OCI-LY1 (cell line): Measurements from ENCODE around the gene GALNT9.

Experiments
- H2AFZ ChIP-seq: fragments of 200-600 bp; sonication (generic), shearing (Covaris generic); 2 replicates; pipeline ENCODE4 v1.6.0; 2014; ENCODE audit warnings: antibody characterized with exemption, mild to moderate bottlenecking, low read length
- H3F3A ChIP-seq: fragments of 200-600 bp; sonication (generic), shearing (Covaris generic); 2 replicates; pipeline ENCODE4 v1.6.0; 2014; ENCODE audit warnings: mild to moderate bottlenecking, antibody characterized with exemption, low read length, moderate library complexity; ENCODE audit not compliant: insufficient read depth
- H3K27ac ChIP-seq: fragments of 200-600 bp; sonication (generic); 2 replicates; pipeline ENCODE4 v1.5.1; 2014; ENCODE audit warnings: low read length, mixed run types, mild to moderate bottlenecking, low read depth; ENCODE audit not compliant: poor library complexity, severe bottlenecking
- H3K27me3 ChIP-seq: fragments of 200-600 bp; sonication (generic); 2 replicates; pipeline ENCODE4 v1.6.0; 2014; ENCODE audit warnings: antibody characterized with exemption, mild to moderate bottlenecking, low read length, moderate library complexity; ENCODE audit not compliant: insufficient read depth
- H3K36me3 ChIP-seq: fragments of 200-600 bp; sonication (generic); 2 replicates; pipeline ENCODE4 v1.6.1; 2014; ENCODE audit warnings: mild to moderate bottlenecking, antibody characterized with exemption, low read length, moderate library complexity, mixed read lengths; ENCODE audit not compliant: insufficient read depth
- H3K4me1 ChIP-seq: fragments of 200-600 bp; sonication (generic); 2 replicates; pipeline ENCODE4 v1.5.1; 2014; ENCODE audit warnings: mild to moderate bottlenecking, low read length, moderate library complexity; ENCODE audit not compliant: insufficient read depth, severe bottlenecking
- H3K4me2 ChIP-seq: fragments of 200-600 bp; sonication (generic), shearing (Covaris generic); 2 replicates; pipeline ENCODE4 v1.6.1; 2014; ENCODE audit warnings: low read length
- H3K4me3 ChIP-seq: fragments of 200-600 bp; sonication (generic); 2 replicates; pipeline ENCODE4 v1.5.1; 2014; ENCODE audit warnings: low read length, low read depth, mild to moderate bottlenecking, mixed read lengths; ENCODE audit not compliant: poor library complexity, severe bottlenecking
- H3K79me2 ChIP-seq: fragments of 200-600 bp; shearing (Covaris generic); 2 replicates; pipeline ENCODE4 v1.6.1; 2016; ENCODE audit warnings: mixed run types, low read length, mixed read lengths; ENCODE audit not compliant: insufficient read depth
- H3K9ac ChIP-seq: fragments of 200-600 bp; sonication (generic), shearing (Covaris generic); 2 replicates; pipeline ENCODE4 v1.6.1; 2014; ENCODE audit warnings: mild to moderate bottlenecking, low read length, mixed read lengths
- H3K9me2 ChIP-seq: fragments of 200-600 bp; sonication (generic), shearing (Covaris generic); 2 replicates; pipeline ENCODE4 v1.6.1; 2014; ENCODE audit warnings: low read depth, mild to moderate bottlenecking, low read length, mixed read lengths
- H3K9me3 ChIP-seq: fragments of 200-600 bp; shearing (Covaris generic); 2 replicates; pipeline ENCODE4 v1.6.1; 2014; ENCODE audit warnings: low read length, mixed read lengths
- H4K20me1 ChIP-seq: fragments of 200-600 bp; sonication (generic), shearing (Covaris generic); 2 replicates; pipeline ENCODE4 v1.6.0; 2016; ENCODE audit warnings: mild to moderate bottlenecking, low read length; ENCODE audit not compliant: insufficient read depth
- CTCF ChIP-seq: fragments of 200-600 bp; sonication (generic), shearing (Covaris generic); IDR thresholded peaks from 2 replicates; pipeline ENCODE4 v1.5.1; 2017; ENCODE audit warnings: mild to moderate bottlenecking, antibody characterized with exemption, low read length, moderate library complexity, mixed read lengths
- EZH2 ChIP-seq: fragments of 200-600 bp; sonication (generic), shearing (Covaris generic); IDR thresholded peaks from 2 replicates; pipeline ENCODE4 v1.8.0; 2017; ENCODE audit warnings: borderline replicate concordance, mixed run types, mild to moderate bottlenecking, antibody characterized with exemption, low read length, moderate library complexity, mixed read lengths

The GALNT9 gene

GRCh38 chr12:132199101-132199500 is 130.3 kb downstream of the GALNT9 start:
- TF ChIP-seq EZH2 (no peak), CTCF (no peak)
- H3K4me1 ChIP-seq: no peaks in the 10 kb centered on the region
- peaks cover 6% of the 10 kb centered on the region for H3K9me3 ChIP-seq

GRCh38 chr12:132197581-132198354 is 131.6 kb downstream of the GALNT9 start:
- H3K9me2 ChIP-seq: no peaks in the 10 kb centered on the region
- no peak overlapping the region for H3K4me2 ChIP-seq
- H3K4me3 ChIP-seq: no peak overlapping the region
- no peak overlapping the region for H2AFZ ChIP-seq
- no peak overlapping the region for H3K27ac ChIP-seq
- H3K4me1 ChIP-seq: no peaks in the 10 kb centered on the region
- H3K79me2 ChIP-seq: no peaks in the 10 kb centered on the region
- H3K9me3 ChIP-seq: peaks cover 7% of the 10 kb centered on the region
- no peak overlapping the region for H3K9ac ChIP-seq
- H3K36me3 ChIP-seq: no peaks in the 10 kb centered on the region
- TF ChIP-seq CTCF (no peak), EZH2 (no peak)
- no peaks in the 10 kb centered on the region for H4K20me1 ChIP-seq
- H3F3A ChIP-seq: no peaks in the 10 kb centered on the region
- no peaks in the 10 kb centered on the region for H3K27me3 ChIP-seq

More at GRCh38 chr12:132199101-132199500, 130.3 kb downstream of the GALNT9 start:
- Histone ChIP-seq H3K4me3 (no peak overlapping the region), H4K20me1 (no peaks in the 10 kb centered on the region), H3K9ac (no peak overlapping the region), H3K4me2 (no peak overlapping the region), H3K9me2 (no peaks in the 10 kb centered on the region), H3K27ac (no peak overlapping the region), H3F3A (no peaks in the 10 kb centered on the region), H3K36me3 (no peaks in the 10 kb centered on the region), H3K27me3 (no peaks in the 10 kb centered on the region), H2AFZ (no peak overlapping the region), H3K79me2 (no peaks in the 10 kb centered on the region)

GRCh38 chr12:132196873-132197390 is 132.5 kb downstream of the GALNT9 start:
- TF ChIP-seq CTCF (no peak), EZH2 (no peak)
- no peaks in the 10 kb centered on the region for H3K9me2 ChIP-seq
- no peak overlapping the region for H3K4me2 ChIP-seq
- H3K27ac ChIP-seq: no peak overlapping the region
- peaks cover 7% of the 10 kb centered on the region for H3K9me3 ChIP-seq
- no peaks in the 10 kb centered on the region for H3K4me1 ChIP-seq
- no peaks in the 10 kb centered on the region; the same call in 1 of the 2 replicates for H3K27me3 ChIP-seq
- H3K4me3 ChIP-seq: no peak overlapping the region
- no peak overlapping the region for H2AFZ ChIP-seq
- no peaks in the 10 kb centered on the region for H4K20me1 ChIP-seq
- H3K9ac ChIP-seq: no peak overlapping the region
- no peaks in the 10 kb centered on the region for H3K36me3 ChIP-seq
- H3F3A ChIP-seq: no peaks in the 10 kb centered on the region
- H3K79me2 ChIP-seq: no peaks in the 10 kb centered on the region
